Caco-2 (cell line): Measurements from ENCODE around the gene DBH. TPM values are rescaled to one million over a fixed set of nuclear protein-coding genes. Genes with fewer than 3 reads are reported as not detected.
A peak's percentile ranks its signal among the peaks of the same experiment; 100 is the strongest.

Experiments used
- BruUV-seq: library from RNA; stranded (reverse); fragments of 400-500 nt; replicated peaks from 2 replicates; lab custom pipeline; 2021; lab: Mats Ljungman, UMichigan
- CTCF ChIA-PET: fragments of 300-600 bp; sonication (Branson Sonifier 250); formaldehyde crosslinking; loops from one replicate; lab custom pipeline; 2022; ENCODE audit warnings: antibody characterized with exemption; lab: Charles Lee
- POLR2A ChIA-PET: fragments of 300-600 bp; sonication (Branson Sonifier 250); formaldehyde crosslinking; loops from one replicate; lab custom pipeline; 2022; ENCODE audit warnings: antibody characterized with exemption; lab: Charles Lee
- DNase-seq, 2 experiments: peaks; one replicate each; pipeline versions ENCODE4 v3.0.0 to v3.0.0-alpha.2; 2020 to 2022
- H3K27me3 ChIP-seq: replicated peaks from 2 replicates; pipeline ENCODE4 v1.6.0; 2011; ENCODE audit warnings: low read length; ENCODE audit not compliant: control insufficient read depth, insufficient read depth
- H3K36me3 ChIP-seq: 2 replicates; pipeline ENCODE4 v1.5.1; 2011; ENCODE audit warnings: low read length; ENCODE audit not compliant: control insufficient read depth, insufficient read depth
- H3K4me1 ChIP-seq: fragments of 250-450 bp; sonication (Bioruptor Pico); 2 replicates; pipeline ENCODE4 v1.5.1; 2020; ENCODE audit warnings: mild to moderate bottlenecking
- H3K4me3 ChIP-seq: 2 replicates; pipeline ENCODE4 v1.5.1; 2011; ENCODE audit warnings: low read depth, mild to moderate bottlenecking, control low read depth, low read length
- H3K9me3 ChIP-seq: fragments of 250-450 bp; sonication (Bioruptor Pico); 2 replicates; pipeline ENCODE4 v1.5.1; 2020; ENCODE audit warnings: mild to moderate bottlenecking, moderate library complexity
- H3K27ac Mint-ChIP-seq: one replicate; pipeline ENCODE4 v1.8.0; 2022; ENCODE audit warnings: mixed read lengths; ENCODE audit not compliant: unreplicated experiment
- H3K27me3 Mint-ChIP-seq: one replicate; pipeline ENCODE4 v1.8.0; 2022; ENCODE audit warnings: mixed read lengths; ENCODE audit not compliant: insufficient read depth, unreplicated experiment
- H3K36me3 Mint-ChIP-seq: one replicate; pipeline ENCODE4 v1.8.0; 2022; ENCODE audit warnings: mild to moderate bottlenecking, mixed read lengths; ENCODE audit not compliant: insufficient read depth, unreplicated experiment
- H3K4me1 Mint-ChIP-seq: one replicate; pipeline ENCODE4 v1.8.0; 2022; ENCODE audit warnings: low read depth, mixed read lengths; ENCODE audit not compliant: unreplicated experiment
- H3K4me3 Mint-ChIP-seq: one replicate; pipeline ENCODE4 v1.8.0; 2022; ENCODE audit warnings: mild to moderate bottlenecking, moderate library complexity, mixed read lengths; ENCODE audit not compliant: unreplicated experiment
- H3K9me3 Mint-ChIP-seq: one replicate; pipeline ENCODE4 v1.8.0; 2022; ENCODE audit warnings: mixed read lengths; ENCODE audit not compliant: unreplicated experiment
- intact Hi-C: fragments of 100-400 bp; cut with micrococcal nuclease; formaldehyde crosslinking; loops from one replicate; pipeline ENCODE4 v1.10.0; 2022; ENCODE audit not compliant: unreplicated experiment
- total RNA-seq: library from RNA; stranded (reverse); gene quantifications from 2 replicates; pipeline ENCODE4 v1.2.3, GENCODE V29; 2022
- TF ChIP-seq, protein P1 (sequence below), 2 experiments: fragments of 200-600 bp in 1 of 2; IDR thresholded peaks; 1 replicate in 1 of 2; 2 replicates in 1 of 2; pipeline versions ENCODE4 v1.5.1 to v1.8.0; 2011 to 2022; ENCODE audit warnings: antibody characterized with exemption in 1 of 2, control low read depth in 1 of 2, inconsistent platforms in 1 of 2, low read depth in 1 of 2, low read length in 1 of 2, mild to moderate bottlenecking in 1 of 2, moderate library complexity in 1 of 2; ENCODE audit not compliant: insufficient read depth in 1 of 2, severe bottlenecking in 1 of 2, unreplicated experiment in 1 of 2

DBH gene
- total RNA-seq, 1 experiment from 2014 or later = not detected

DNA sequence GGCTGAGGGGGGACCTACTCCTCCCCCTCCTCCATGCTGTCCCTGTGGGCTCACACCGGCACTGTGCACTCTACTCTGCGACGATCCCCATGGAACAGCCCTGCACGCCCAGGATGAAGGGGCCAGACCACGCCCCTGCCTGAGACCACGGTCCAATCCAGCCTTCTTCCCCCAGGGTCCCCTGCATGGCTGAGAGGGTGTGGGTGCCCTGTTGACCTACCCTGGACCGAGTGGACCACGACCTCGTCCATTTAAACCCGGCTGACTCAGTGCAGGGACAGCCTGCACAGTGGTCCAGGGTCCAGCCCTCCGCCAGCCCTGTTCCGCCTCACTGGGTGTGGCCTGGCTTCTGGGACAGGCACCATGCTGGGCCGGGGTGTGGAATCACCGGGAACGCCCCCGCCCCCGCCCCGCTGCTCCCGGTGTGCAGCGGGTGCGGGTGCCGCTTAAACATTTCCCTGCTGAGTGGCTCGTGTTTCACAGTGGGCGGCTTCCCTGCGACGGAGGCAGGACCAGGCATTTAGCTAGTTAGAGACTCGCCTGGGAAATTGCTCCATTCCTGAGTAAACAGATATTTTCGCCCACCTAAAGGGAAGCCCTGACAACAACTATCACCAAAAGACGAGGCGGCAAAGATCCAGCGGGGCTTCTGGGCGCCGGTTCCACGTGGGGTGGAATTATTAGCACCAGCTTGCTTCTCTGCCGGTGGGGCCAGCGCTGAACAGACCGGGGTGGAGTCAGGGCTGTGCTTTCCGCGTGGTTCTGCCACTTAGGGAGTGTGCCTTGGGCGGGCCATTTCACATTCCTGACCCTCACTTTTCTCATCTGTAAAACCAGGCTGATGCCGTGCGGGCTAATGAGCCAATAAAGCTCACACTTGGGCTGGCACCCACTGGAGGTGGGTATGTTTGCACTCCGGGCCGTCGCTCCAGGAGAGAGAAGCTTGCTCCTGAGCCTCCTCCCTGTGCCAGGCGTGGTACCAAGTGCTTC, 22.6 kb downstream of the DBH start:
- no peaks in the 10 kb centered on the region for H3K36me3 Mint-ChIP-seq
- peak overlapping the region; percentile 74 for H3K4me3 Mint-ChIP-seq
- DNase-seq = peak; percentile 67 to 78
- peak overlapping the region; percentile 16 for H3K4me3 ChIP-seq
- no peaks in the 10 kb centered on the region for H3K9me3 Mint-ChIP-seq
- no peaks in the 10 kb centered on the region for H3K9me3 ChIP-seq
- ChIA-PET CTCF (interaction anchor here (1.0 kb wide), 1 partner anchor 84 kb away, joined by 3 read pairs; no protein-coding TSS in a partner anchor), POLR2A (no interaction called here)
- intact Hi-C loops = no loop called here
- H3K27ac Mint-ChIP-seq = no peak overlapping the region
- H3K4me1 ChIP-seq = peaks cover 15% of the 10 kb centered on the region
- no peaks in the 10 kb centered on the region; the same call in 1 of the 2 replicates for H3K27me3 ChIP-seq
- H3K4me1 Mint-ChIP-seq = no peaks in the 10 kb centered on the region
- no peaks in the 10 kb centered on the region for H3K27me3 Mint-ChIP-seq
- BruUV-seq = no TSS peak
- no peaks in the 10 kb centered on the region for H3K36me3 ChIP-seq
- TF ChIP-seq, protein P1, sequence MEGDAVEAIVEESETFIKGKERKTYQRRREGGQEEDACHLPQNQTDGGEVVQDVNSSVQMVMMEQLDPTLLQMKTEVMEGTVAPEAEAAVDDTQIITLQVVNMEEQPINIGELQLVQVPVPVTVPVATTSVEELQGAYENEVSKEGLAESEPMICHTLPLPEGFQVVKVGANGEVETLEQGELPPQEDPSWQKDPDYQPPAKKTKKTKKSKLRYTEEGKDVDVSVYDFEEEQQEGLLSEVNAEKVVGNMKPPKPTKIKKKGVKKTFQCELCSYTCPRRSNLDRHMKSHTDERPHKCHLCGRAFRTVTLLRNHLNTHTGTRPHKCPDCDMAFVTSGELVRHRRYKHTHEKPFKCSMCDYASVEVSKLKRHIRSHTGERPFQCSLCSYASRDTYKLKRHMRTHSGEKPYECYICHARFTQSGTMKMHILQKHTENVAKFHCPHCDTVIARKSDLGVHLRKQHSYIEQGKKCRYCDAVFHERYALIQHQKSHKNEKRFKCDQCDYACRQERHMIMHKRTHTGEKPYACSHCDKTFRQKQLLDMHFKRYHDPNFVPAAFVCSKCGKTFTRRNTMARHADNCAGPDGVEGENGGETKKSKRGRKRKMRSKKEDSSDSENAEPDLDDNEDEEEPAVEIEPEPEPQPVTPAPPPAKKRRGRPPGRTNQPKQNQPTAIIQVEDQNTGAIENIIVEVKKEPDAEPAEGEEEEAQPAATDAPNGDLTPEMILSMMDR (IDR thresholded peaks at IDR 0.05; ENCODE audit: insufficient read depth in 1 of 2, low read depth in 1 of 2, low read length in 1 of 2, severe bottlenecking in 1 of 2, unreplicated experiment in 1 of 2) = no peak

DNA sequence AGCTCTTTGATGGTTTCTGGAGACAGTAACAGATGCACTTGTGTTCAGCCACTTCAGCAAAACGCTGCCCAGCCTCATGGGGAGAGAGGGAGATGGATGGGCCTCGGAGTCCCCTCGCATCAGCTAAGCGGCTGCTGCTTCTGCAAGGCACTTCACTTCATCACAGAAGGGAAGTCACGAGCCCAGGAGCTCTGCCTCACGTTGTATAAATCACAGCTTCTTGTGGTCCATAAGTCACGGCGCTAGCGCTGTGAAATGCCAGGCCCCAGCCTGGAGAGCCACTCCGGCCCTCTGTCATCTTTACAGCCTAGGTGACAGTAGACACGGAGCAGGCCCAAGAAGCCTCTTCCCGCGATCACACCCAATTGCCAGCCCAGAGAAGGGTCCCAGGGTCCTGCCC, 23.4 kb downstream of the DBH start:
- no peak overlapping the region for H3K27ac Mint-ChIP-seq
- Histone ChIP-seq H3K4me1 (peaks cover 15% of the 10 kb centered on the region), H3K27me3 (no peaks in the 10 kb centered on the region; the same call in 1 of the 2 replicates), H3K36me3 (no peaks in the 10 kb centered on the region), H3K9me3 (no peaks in the 10 kb centered on the region), H3K4me3 (no peak overlapping the region; the same call in 1 of the 2 replicates)
- peak overlapping the region; percentile 74 for H3K4me3 Mint-ChIP-seq
- H3K36me3 Mint-ChIP-seq = no peaks in the 10 kb centered on the region
- no peaks in the 10 kb centered on the region for H3K27me3 Mint-ChIP-seq
- no peaks in the 10 kb centered on the region for H3K9me3 Mint-ChIP-seq
- TF ChIP-seq, protein P1 (IDR thresholded peaks at IDR 0.05; ENCODE audit: insufficient read depth in 1 of 2, low read depth in 1 of 2, low read length in 1 of 2, severe bottlenecking in 1 of 2, unreplicated experiment in 1 of 2) = no peak
- no TSS peak for BruUV-seq
- CTCF ChIA-PET = interaction anchor here (1.0 kb wide), 1 partner anchor 84 kb away, joined by 3 read pairs; no protein-coding TSS in a partner anchor
- intact Hi-C loops = no loop called here
- no peak for DNase-seq
- POLR2A ChIA-PET = no interaction called here
- H3K4me1 Mint-ChIP-seq = no peaks in the 10 kb centered on the region

DNA sequence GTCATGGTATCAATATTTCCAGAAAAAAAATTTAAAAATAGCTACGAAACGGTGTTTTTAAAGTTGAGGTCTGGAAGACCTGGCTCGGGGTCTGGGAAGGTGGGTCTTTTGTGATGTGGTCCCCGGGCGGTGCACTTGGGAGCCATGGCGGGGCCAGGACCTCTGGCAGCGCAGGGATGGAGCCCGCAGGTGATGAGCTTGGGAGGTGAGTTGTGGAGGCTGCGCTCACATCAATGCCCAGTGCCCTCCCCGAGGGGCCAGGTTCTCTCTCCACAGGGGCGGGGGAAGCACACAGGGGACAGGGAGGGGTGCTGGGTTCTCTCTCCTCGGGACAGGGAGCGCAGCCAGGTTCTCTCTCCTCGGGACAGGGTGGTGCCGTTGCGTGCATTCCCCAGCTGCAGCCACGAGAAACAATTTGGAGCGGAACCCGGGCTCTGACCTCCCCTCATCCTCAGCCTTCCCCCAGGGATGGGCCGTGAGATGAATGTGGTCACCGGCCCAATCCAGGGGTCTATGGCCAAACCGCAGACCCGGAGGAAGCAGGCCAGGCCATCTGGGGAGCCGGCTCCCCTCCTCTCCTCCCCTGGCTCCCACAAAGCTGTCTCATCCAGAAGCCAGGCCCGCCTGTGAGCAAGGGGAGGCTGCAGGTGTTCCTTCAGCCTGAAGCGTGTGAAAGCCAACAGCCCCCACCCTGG, 25.8 kb downstream of the DBH start:
- BruUV-seq = no TSS peak
- intact Hi-C loops = no loop called here
- TF ChIP-seq, protein P1 (IDR thresholded peaks at IDR 0.05; ENCODE audit: insufficient read depth in 1 of 2, low read depth in 1 of 2, low read length in 1 of 2, severe bottlenecking in 1 of 2, unreplicated experiment in 1 of 2) = no peak
- H3K27ac Mint-ChIP-seq = no peak overlapping the region
- no peaks in the 10 kb centered on the region for H3K4me1 Mint-ChIP-seq
- H3K9me3 Mint-ChIP-seq = no peaks in the 10 kb centered on the region
- no peak for DNase-seq
- Histone ChIP-seq H3K4me3 (no peak overlapping the region), H3K9me3 (no peaks in the 10 kb centered on the region), H3K27me3 (no peaks in the 10 kb centered on the region), H3K36me3 (no peaks in the 10 kb centered on the region), H3K4me1 (peaks cover 15% of the 10 kb centered on the region)
- no peak overlapping the region for H3K4me3 Mint-ChIP-seq
- CTCF ChIA-PET = interaction anchor here (0.7 kb wide), 1 partner anchor 47 kb away, joined by 4 read pairs; no protein-coding TSS in a partner anchor
- POLR2A ChIA-PET = no interaction called here
- no peaks in the 10 kb centered on the region for H3K36me3 Mint-ChIP-seq
- no peaks in the 10 kb centered on the region for H3K27me3 Mint-ChIP-seq
